Endodermal cell (in vitro differentiated cells): ENCODE data around the gene SMYD3. TPM values are rescaled to one million over a fixed set of nuclear protein-coding genes. Genes with fewer than 3 reads are reported as not detected.

Experiments
- DNase-seq: peaks from one replicate; pipeline ENCODE4 v3.0.0-alpha.2; 2017
- H3K27ac ChIP-seq: 2 replicates; pipeline ENCODE4 v1.5.1; 2013; ENCODE audit warnings: mild to moderate bottlenecking, low read depth, low read length, moderate library complexity
- H3K27me3 ChIP-seq: 2 replicates; pipeline ENCODE4 v1.6.1; 2013; ENCODE audit warnings: mild to moderate bottlenecking, low read length, moderate library complexity; ENCODE audit not compliant: insufficient read depth, control insufficient read depth, poor library complexity, severe bottlenecking
- H3K36me3 ChIP-seq: 2 replicates; pipeline ENCODE4 v1.7.0; 2013; ENCODE audit warnings: mild to moderate bottlenecking, low read length, moderate library complexity; ENCODE audit not compliant: control insufficient read depth, insufficient read depth
- H3K4me1 ChIP-seq: one replicate; pipeline ENCODE4 v1.7.0; 2013; ENCODE audit warnings: low read length; ENCODE audit not compliant: control insufficient read depth, insufficient read depth
- H3K4me3 ChIP-seq: 2 replicates; pipeline ENCODE4 v1.5.1; 2013; ENCODE audit warnings: mild to moderate bottlenecking, low read length, moderate library complexity
- H3K9ac ChIP-seq: 2 replicates; pipeline ENCODE4 v1.6.1; 2013; ENCODE audit warnings: mild to moderate bottlenecking, low read length, moderate library complexity; ENCODE audit not compliant: poor library complexity, severe bottlenecking; ENCODE audit errors: extremely low read depth
- H3K9me3 ChIP-seq: 2 replicates; pipeline ENCODE4 v1.6.1; 2013; ENCODE audit warnings: mild to moderate bottlenecking, low read length, moderate library complexity; ENCODE audit not compliant: control insufficient read depth
- H3K27ac Mint-ChIP-seq: 2 replicates; pipeline ENCODE4 v1.8.0; 2020; ENCODE audit warnings: mixed read lengths
- H3K27me3 Mint-ChIP-seq: 2 replicates; pipeline ENCODE4 v1.8.0; 2021; ENCODE audit warnings: mild to moderate bottlenecking, mixed read lengths; ENCODE audit not compliant: insufficient read depth
- H3K36me3 Mint-ChIP-seq: 2 replicates; pipeline ENCODE4 v1.8.0; 2020; ENCODE audit warnings: low read depth, mixed read lengths
- H3K4me1 Mint-ChIP-seq: 2 replicates; pipeline ENCODE4 v1.8.0; 2020; ENCODE audit warnings: mixed read lengths
- H3K4me3 Mint-ChIP-seq: 2 replicates; pipeline ENCODE4 v1.8.0; 2020; ENCODE audit warnings: mild to moderate bottlenecking, moderate library complexity, mixed read lengths
- H3K9me3 Mint-ChIP-seq: 2 replicates; pipeline ENCODE4 v1.8.0; 2020; ENCODE audit warnings: mild to moderate bottlenecking, mixed read lengths
- WGBS, 2 experiments: methylation state at CpG; one replicate each; pipeline versions ENCODE4 v1.1.5 to v1.1.7; 2013; ENCODE audit warnings: missing lambda C conversion rate in 2 of 2, mixed read lengths in 1 of 2; ENCODE audit not compliant: insufficient coverage in 1 of 2, insufficient read length in 1 of 2; 5-methylcytosine and 5-hydroxymethylcytosine counted together
- total RNA-seq, 2 donors: library from RNA; stranded (reverse); fragmentation: NEBNext Ultra II Directional in 1 of 2; extraction: Animal tissue kit (Norgen Biotek cat#: 25700) in 1 of 2; gene quantifications; 2 replicates in 1 of 2; 3 replicates in 1 of 2; pipeline ENCODE4 v1.2.1, GENCODE V29; 2021
- TF ChIP-seq, protein P1 (sequence below): fragments of 200-600 bp; sonication (generic); conservative IDR thresholded peaks from 2 replicates; pipeline ENCODE4 v1.5.0; 2021; ENCODE audit warnings: antibody characterized with exemption, mild to moderate bottlenecking

The SMYD3 gene
- total RNA-seq, 2 donors from 2014 or later: 32.3 to 45.8 TPM

DNA sequence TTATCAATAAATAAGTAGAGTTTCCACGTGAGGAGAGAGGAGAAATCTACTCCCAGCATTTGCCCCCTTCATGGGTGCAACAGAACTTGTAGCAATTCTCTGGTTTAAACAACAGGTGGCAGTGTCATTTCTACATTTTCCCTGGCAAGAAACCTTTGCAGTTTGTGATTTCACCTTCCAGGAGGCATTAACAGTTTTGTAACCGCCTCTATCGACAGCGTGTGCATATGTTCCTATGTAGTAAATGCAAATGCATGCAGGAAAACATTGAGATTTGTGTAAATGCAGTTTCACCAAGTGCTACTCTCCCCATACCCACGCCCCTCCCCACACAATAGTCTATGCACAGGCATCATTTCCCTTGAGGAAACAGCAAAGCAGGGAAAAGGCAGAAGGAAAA lies 494.7 kb downstream of the SMYD3 start:
- peaks cover 6% of the 10 kb centered on the region for H3K4me1 Mint-ChIP-seq
- H3K9ac ChIP-seq: no peak overlapping the region
- no peaks in the 10 kb centered on the region for H3K9me3 ChIP-seq
- H3K36me3 ChIP-seq: no peaks in the 10 kb centered on the region
- H3K27me3 Mint-ChIP-seq: no peaks in the 10 kb centered on the region
- H3K27ac ChIP-seq: no peak overlapping the region
- 20 to 27% methylated on average over 2 to 5 of the region's 5 CpGs for WGBS, 2 experiments
- no peaks in the 10 kb centered on the region for H3K27me3 ChIP-seq
- DNase-seq: peak; percentile 51
- H3K36me3 Mint-ChIP-seq: no peaks in the 10 kb centered on the region
- no peak overlapping the region for H3K27ac Mint-ChIP-seq
- no peaks in the 10 kb centered on the region for H3K9me3 Mint-ChIP-seq
- no peak overlapping the region for H3K4me3 Mint-ChIP-seq
- TF ChIP-seq, protein P1, sequence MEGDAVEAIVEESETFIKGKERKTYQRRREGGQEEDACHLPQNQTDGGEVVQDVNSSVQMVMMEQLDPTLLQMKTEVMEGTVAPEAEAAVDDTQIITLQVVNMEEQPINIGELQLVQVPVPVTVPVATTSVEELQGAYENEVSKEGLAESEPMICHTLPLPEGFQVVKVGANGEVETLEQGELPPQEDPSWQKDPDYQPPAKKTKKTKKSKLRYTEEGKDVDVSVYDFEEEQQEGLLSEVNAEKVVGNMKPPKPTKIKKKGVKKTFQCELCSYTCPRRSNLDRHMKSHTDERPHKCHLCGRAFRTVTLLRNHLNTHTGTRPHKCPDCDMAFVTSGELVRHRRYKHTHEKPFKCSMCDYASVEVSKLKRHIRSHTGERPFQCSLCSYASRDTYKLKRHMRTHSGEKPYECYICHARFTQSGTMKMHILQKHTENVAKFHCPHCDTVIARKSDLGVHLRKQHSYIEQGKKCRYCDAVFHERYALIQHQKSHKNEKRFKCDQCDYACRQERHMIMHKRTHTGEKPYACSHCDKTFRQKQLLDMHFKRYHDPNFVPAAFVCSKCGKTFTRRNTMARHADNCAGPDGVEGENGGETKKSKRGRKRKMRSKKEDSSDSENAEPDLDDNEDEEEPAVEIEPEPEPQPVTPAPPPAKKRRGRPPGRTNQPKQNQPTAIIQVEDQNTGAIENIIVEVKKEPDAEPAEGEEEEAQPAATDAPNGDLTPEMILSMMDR: peak; percentile 86
- H3K4me3 ChIP-seq: no peak overlapping the region
- no peaks in the 10 kb centered on the region for H3K4me1 ChIP-seq

DNA sequence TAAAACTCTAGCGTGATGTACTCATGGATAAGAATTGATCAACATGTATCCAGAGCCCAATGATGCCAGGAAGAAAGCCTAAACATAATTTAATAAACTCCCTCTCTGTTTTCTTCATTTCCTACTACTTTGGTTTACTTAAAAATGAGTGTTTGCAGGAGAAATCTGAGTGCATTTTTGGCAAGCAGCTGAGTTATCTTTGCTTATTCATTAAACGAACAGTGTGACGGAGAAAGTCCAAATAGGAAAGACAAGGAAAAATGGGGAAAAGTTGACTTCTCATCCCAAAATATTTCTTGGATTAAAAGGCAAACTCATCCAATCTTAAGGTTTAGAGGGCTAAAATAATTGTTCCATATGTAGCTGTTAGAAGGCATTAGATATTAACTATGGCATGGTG lies 496.7 kb downstream of the SMYD3 start:
- Histone ChIP-seq H3K27ac (no peak overlapping the region), H3K27me3 (no peaks in the 10 kb centered on the region), H3K9ac (no peak overlapping the region), H3K9me3 (no peaks in the 10 kb centered on the region), H3K4me1 (no peaks in the 10 kb centered on the region), H3K4me3 (no peak overlapping the region), H3K36me3 (no peaks in the 10 kb centered on the region)
- no peaks in the 10 kb centered on the region for H3K27me3 Mint-ChIP-seq
- no peak for DNase-seq
- peaks cover 6% of the 10 kb centered on the region for H3K4me1 Mint-ChIP-seq
- WGBS, 2 experiments: 97 to 100% methylated on average over 2 to 3 of the region's 3 CpGs
- H3K9me3 Mint-ChIP-seq: no peaks in the 10 kb centered on the region
- no peak overlapping the region for H3K4me3 Mint-ChIP-seq
- TF ChIP-seq, protein P1: no peak
- H3K36me3 Mint-ChIP-seq: no peaks in the 10 kb centered on the region
- no peak overlapping the region for H3K27ac Mint-ChIP-seq

DNA sequence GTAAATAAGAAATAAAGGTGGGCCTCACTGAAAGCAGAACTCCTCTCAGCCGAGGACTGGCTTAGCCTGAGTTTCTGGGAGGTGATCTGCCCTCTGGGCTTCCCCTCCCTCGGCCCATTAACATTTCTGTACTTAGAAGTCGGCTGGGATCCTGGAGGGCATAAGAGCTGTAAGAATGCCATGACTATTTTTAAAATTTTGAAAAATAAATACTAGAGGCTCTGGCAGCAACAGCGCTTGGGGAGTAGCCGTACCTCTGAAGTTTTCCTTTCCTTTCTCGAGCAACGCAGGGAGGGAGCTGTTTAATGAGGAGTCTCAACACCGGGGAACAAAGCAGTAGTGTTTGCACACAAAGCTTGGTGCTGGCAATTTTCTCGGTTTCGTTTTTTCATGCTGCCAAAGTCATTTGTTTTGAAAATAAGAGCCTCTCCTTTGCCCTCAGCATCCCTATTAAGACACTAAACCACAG lies 498.7 kb downstream of the SMYD3 start:
- TF ChIP-seq, protein P1: no peak
- Mint-ChIP-seq H3K27me3 (no peaks in the 10 kb centered on the region), H3K27ac (no peak overlapping the region), H3K9me3 (no peaks in the 10 kb centered on the region), H3K4me1 (peaks cover 4% of the 10 kb centered on the region), H3K36me3 (no peaks in the 10 kb centered on the region), H3K4me3 (no peak overlapping the region)
- no peak overlapping the region for H3K4me3 ChIP-seq
- WGBS, 2 experiments: 75 to 82% methylated on average over 7 to 10 of the region's 10 CpGs
- H3K9ac ChIP-seq: no peak overlapping the region
- no peak for DNase-seq
- no peaks in the 10 kb centered on the region for H3K4me1 ChIP-seq
- H3K27ac ChIP-seq: no peak overlapping the region
- H3K27me3 ChIP-seq: no peaks in the 10 kb centered on the region
- no peaks in the 10 kb centered on the region for H3K9me3 ChIP-seq
- H3K36me3 ChIP-seq: no peaks in the 10 kb centered on the region
